Measurements from ENCODE around the gene HMCN2.

Gene HMCN2

GRCh38 chr9:130477564-130477963 is 212.0 kb downstream of the HMCN2 start:
- 0 out of 20 replicates have a peak, but pooled peaks cover 0 to 1% (median 0%) of the 10 kb centered on the region in 10 experiments for H3K4me1 ChIP-seq
- peaks cover 18 to 91% (median 34%) of the 10 kb centered on the region in 11 experiments; a peak in 19 of 22 replicates for H3K36me3 ChIP-seq
- peaks cover 0 to 19% (median 16%) of the 10 kb centered on the region in 11 experiments; a peak in 21 of 22 replicates for H3K27me3 ChIP-seq
- TF ChIP-seq Cebpa-rat (IDR thresholded peaks at IDR 0.05) = no peak
- no peak overlapping the region for H3K4me2 ChIP-seq
- H3K9me3 ChIP-seq (replicated peaks in 1 of 11) = no peaks in the 10 kb centered on the region
- H3K4me3 ChIP-seq = no peak overlapping the region
- H3K27ac ChIP-seq = no peak overlapping the region
- H3K9ac ChIP-seq = no peak overlapping the region
- peaks cover 0 to 68% (median 5%) of the 10 kb centered on the region in 11 experiments; a peak in 14 of 22 replicates for H4K20me1 ChIP-seq

- TF ChIP-seq Cebpa-rat (IDR thresholded peaks at IDR 0.05) = no peak
- Histone ChIP-seq H3K27me3 (peaks cover 0 to 25% (median 22%) of the 10 kb centered on the region in 11 experiments; a peak in 21 of 22 replicates), H3K36me3 (peaks cover 13 to 90% (median 34%) of the 10 kb centered on the region in 11 experiments; a peak in 18 of 22 replicates), H3K4me1 (no peaks in the 10 kb centered on the region), H3K9me3 (replicated peaks in 1 of 11) (no peaks in the 10 kb centered on the region), H4K20me1 (peaks cover 0 to 62% (median 5%) of the 10 kb centered on the region in 11 experiments; a peak in 13 of 22 replicates), H3K4me2 (no peak overlapping the region), H3K4me3 (no peak overlapping the region), H3K9ac (no peak overlapping the region), H3K27ac (no peak overlapping the region)
These were observed 212.6 kb downstream of the HMCN2 start for GRCh38 chr9:130478152-130478551.

DNA sequence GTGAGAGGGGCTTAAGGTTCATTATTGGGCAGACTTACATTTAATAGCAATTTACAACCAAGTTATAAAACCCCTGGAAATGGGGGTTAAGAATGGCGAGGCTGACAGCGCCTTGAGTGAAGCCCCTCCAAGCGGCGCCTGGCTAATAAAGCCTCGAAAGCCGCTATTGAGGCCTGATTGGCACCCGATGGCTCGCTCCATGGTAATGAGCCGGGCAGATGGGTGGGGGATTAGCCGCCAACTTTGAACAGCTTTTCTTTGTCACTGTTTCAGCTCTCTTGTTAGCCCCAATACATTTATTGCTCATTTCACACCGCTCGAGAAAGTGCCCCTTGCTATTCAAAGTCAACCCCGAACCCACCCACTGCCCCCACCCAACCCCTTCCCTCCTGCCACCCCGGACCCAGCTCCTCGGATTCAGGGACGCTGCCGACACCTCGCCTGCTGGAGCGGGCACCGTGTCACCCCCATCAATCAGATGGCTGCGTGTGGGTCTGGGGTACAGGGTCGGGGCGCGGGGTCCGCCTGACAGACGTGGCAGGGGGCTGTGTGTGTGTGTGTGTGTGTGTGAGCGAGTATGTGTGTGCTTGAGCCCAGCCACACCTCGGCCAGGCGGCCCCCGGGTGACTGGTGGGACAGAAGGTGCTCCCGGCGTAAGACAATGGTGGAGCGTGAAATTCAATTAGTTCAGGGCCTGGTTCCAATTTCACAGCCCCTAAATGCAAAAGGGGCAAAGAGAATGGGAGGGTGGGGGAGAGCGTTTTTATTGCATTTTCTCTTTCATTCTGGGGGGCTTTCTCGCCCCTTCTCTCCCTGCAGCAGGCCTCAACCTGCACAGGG is 213.4 kb downstream of the HMCN2 start:
- Histone ChIP-seq H3K27ac (no peak overlapping the region), H3K9ac (no peak overlapping the region), H3K36me3 (peaks cover 12 to 89% (median 34%) of the 10 kb centered on the region in 11 experiments; a peak in 18 of 22 replicates), H3K9me3 (replicated peaks in 1 of 11) (no peaks in the 10 kb centered on the region), H3K27me3 (peaks cover 0 to 33% (median 29%) of the 10 kb centered on the region in 11 experiments; a peak in 21 of 22 replicates), H3K4me1 (no peaks in the 10 kb centered on the region), H3K4me3 (no peak overlapping the region), H4K20me1 (peaks cover 0 to 58% (median 5%) of the 10 kb centered on the region in 11 experiments; a peak in 13 of 22 replicates), H3K4me2 (no peak overlapping the region)
- no peak for TF ChIP-seq Cebpa-rat (IDR thresholded peaks at IDR 0.05)

GRCh38 chr9:130479587-130479986 is 214.0 kb downstream of the HMCN2 start:
- Histone ChIP-seq H4K20me1 (peaks cover 0 to 54% (median 1%) of the 10 kb centered on the region in 11 experiments; a peak in 13 of 22 replicates), H3K9me3 (replicated peaks in 1 of 11) (no peaks in the 10 kb centered on the region), H3K36me3 (peaks cover 12 to 90% (median 37%) of the 10 kb centered on the region in 11 experiments; a peak in 19 of 22 replicates), H3K27ac (no peak overlapping the region), H3K4me3 (no peak overlapping the region), H3K4me2 (no peak overlapping the region), H3K9ac (no peak overlapping the region), H3K27me3 (peaks cover 0 to 38% (median 32%) of the 10 kb centered on the region in 11 experiments; a peak in 21 of 22 replicates), H3K4me1 (no peaks in the 10 kb centered on the region)
- no peak for TF ChIP-seq Cebpa-rat (IDR thresholded peaks at IDR 0.05)

DNA sequence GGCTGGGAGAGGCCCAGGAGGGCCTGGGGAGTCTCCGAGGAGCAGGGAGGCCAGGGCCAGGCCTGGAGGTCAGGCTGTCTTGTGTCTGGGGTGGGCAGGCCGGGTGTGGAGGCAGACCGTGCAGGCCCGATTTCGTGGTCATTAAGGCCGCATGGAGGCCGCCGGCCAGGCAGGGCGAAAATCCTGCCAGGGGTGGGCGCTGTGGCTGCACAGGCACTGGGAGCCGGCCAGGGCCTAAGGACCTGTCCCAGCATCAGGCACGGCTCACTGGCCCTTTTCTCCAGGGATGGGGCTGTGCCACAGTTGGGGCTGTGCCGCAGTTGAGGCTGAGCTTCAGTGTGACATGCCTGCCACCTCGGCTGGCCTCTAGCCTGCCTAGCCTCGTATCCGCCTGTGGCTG is 215.1 kb downstream of the HMCN2 start:
- H4K20me1 ChIP-seq = peaks cover 0 to 51% (median 0%) of the 10 kb centered on the region in 11 experiments; a peak in 12 of 22 replicates
- no peak overlapping the region for H3K9ac ChIP-seq
- peaks cover 12 to 91% (median 46%) of the 10 kb centered on the region in 11 experiments; a peak in 19 of 22 replicates for H3K36me3 ChIP-seq
- TF ChIP-seq Cebpa-rat (IDR thresholded peaks at IDR 0.05) = no peak
- H3K27me3 ChIP-seq = peaks cover 0 to 38% (median 32%) of the 10 kb centered on the region in 11 experiments; a peak in 21 of 22 replicates
- peaks cover 0 to 1% (median 0%) of the 10 kb centered on the region in 10 experiments; a peak in 2 of 20 replicates for H3K4me1 ChIP-seq
- H3K4me3 ChIP-seq = no peak overlapping the region
- no peak overlapping the region for H3K4me2 ChIP-seq
- no peak overlapping the region for H3K27ac ChIP-seq
- H3K9me3 ChIP-seq (replicated peaks in 1 of 11) = no peaks in the 10 kb centered on the region

GRCh38 chr9:130482463-130482862 is 216.9 kb downstream of the HMCN2 start:
- Histone ChIP-seq H4K20me1 (peaks cover 0 to 54% (median 0%) of the 10 kb centered on the region in 11 experiments; a peak in 12 of 22 replicates), H3K9ac (no peak overlapping the region), H3K4me3 (no peak overlapping the region), H3K36me3 (peaks cover 12 to 75% (median 39%) of the 10 kb centered on the region in 11 experiments; a peak in 18 of 22 replicates), H3K9me3 (replicated peaks in 1 of 11) (no peaks in the 10 kb centered on the region), H3K27ac (no peak overlapping the region), H3K4me2 (no peak overlapping the region), H3K27me3 (peaks cover 0 to 38% (median 32%) of the 10 kb centered on the region in 11 experiments; a peak in 21 of 22 replicates), H3K4me1 (peaks cover 6 to 19% (median 12%) of the 10 kb centered on the region in 10 experiments)
- no peak for TF ChIP-seq Cebpa-rat (IDR thresholded peaks at IDR 0.05)

DNA sequence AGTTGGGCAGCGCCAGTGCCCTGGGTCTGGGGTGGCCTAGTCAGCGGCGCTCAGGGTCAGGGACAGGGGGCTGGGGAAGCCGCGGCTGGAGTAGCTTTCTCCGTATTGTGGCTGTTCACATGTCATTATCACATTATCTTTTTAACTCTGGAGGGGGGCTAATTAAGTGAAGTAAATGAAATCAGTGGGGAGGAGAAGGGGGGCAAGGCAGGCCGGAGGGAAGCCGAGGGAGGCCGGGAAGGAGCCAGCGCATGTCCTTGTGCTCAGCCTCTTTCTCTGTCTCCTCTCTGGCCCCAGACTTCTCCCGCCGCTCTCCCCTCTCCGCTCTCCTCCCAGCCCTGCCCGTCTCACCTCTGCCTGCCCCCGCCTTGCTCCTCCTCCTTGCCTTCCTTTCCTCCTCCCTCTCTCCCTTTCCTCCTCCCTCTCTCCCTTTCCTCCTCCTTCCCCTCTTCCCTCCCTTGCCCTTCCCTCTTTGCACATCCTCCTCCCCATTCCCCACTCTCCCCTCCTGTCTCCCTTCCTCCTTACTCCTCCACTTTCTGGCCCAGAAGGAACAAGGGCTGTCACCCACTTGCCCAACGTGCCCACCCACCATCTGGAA is 217.9 kb downstream of the HMCN2 start:
- peaks cover 12 to 65% (median 38%) of the 10 kb centered on the region in 11 experiments; a peak in 18 of 22 replicates for H3K36me3 ChIP-seq
- peaks cover 0 to 38% (median 32%) of the 10 kb centered on the region in 11 experiments; a peak in 21 of 22 replicates for H3K27me3 ChIP-seq
- no peak overlapping the region for H3K27ac ChIP-seq
- H3K4me1 ChIP-seq = peaks cover 10 to 27% (median 18%) of the 10 kb centered on the region in 10 experiments
- no peak for TF ChIP-seq Cebpa-rat (IDR thresholded peaks at IDR 0.05)
- H4K20me1 ChIP-seq = peaks cover 0 to 54% (median 0%) of the 10 kb centered on the region in 11 experiments; a peak in 11 of 22 replicates
- H3K9ac ChIP-seq = no peak overlapping the region
- H3K4me2 ChIP-seq = no peak overlapping the region
- no peak overlapping the region for H3K4me3 ChIP-seq
- no peaks in the 10 kb centered on the region for H3K9me3 ChIP-seq (replicated peaks in 1 of 11)
